ENCODE data around the gene CPSF4L.

DNA sequence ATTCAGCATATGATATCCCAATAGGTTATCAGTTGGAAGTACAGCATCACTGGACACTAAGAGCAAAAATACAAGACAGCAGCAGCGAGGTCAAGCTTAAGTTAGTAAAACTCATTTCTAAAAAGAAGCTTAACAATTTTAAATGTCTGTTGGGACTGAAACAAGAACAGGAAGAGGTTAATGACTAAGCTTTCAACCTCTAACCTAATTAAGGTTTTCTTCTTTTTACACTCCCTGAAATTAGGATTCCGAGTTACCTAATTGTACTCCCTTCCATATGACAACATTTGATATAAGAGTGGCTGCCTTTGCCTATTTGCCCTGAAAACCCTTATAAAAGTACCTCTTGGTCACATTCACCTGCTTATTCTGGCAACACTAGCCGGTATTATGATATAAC lies 34.3 kb downstream of the CPSF4L start:
- no peak for TF ChIP-seq GABPA (IDR thresholded peaks at IDR 0.05; ENCODE audit: low read depth)
- TF ChIP-seq, protein P1, sequence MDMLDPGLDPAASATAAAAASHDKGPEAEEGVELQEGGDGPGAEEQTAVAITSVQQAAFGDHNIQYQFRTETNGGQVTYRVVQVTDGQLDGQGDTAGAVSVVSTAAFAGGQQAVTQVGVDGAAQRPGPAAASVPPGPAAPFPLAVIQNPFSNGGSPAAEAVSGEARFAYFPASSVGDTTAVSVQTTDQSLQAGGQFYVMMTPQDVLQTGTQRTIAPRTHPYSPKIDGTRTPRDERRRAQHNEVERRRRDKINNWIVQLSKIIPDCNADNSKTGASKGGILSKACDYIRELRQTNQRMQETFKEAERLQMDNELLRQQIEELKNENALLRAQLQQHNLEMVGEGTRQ (IDR thresholded peaks at IDR 0.05; ENCODE audit: borderline replicate concordance, low read depth, low read length) = no peak
- TF ChIP-seq, protein P2, sequence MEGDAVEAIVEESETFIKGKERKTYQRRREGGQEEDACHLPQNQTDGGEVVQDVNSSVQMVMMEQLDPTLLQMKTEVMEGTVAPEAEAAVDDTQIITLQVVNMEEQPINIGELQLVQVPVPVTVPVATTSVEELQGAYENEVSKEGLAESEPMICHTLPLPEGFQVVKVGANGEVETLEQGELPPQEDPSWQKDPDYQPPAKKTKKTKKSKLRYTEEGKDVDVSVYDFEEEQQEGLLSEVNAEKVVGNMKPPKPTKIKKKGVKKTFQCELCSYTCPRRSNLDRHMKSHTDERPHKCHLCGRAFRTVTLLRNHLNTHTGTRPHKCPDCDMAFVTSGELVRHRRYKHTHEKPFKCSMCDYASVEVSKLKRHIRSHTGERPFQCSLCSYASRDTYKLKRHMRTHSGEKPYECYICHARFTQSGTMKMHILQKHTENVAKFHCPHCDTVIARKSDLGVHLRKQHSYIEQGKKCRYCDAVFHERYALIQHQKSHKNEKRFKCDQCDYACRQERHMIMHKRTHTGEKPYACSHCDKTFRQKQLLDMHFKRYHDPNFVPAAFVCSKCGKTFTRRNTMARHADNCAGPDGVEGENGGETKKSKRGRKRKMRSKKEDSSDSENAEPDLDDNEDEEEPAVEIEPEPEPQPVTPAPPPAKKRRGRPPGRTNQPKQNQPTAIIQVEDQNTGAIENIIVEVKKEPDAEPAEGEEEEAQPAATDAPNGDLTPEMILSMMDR (IDR thresholded peaks at IDR 0.05) = no peak
- no peak for TF ChIP-seq SIN3A (IDR thresholded peaks at IDR 0.05; ENCODE audit: borderline replicate concordance, low read depth, low read length)
- no peak for TF ChIP-seq POLR2AphosphoS5 (IDR thresholded peaks at IDR 0.05; ENCODE audit: low read depth, low read length)
- no peak for TF ChIP-seq RCOR1 (IDR thresholded peaks at IDR 0.05; ENCODE audit: low read length)
- TF ChIP-seq, protein P3, sequence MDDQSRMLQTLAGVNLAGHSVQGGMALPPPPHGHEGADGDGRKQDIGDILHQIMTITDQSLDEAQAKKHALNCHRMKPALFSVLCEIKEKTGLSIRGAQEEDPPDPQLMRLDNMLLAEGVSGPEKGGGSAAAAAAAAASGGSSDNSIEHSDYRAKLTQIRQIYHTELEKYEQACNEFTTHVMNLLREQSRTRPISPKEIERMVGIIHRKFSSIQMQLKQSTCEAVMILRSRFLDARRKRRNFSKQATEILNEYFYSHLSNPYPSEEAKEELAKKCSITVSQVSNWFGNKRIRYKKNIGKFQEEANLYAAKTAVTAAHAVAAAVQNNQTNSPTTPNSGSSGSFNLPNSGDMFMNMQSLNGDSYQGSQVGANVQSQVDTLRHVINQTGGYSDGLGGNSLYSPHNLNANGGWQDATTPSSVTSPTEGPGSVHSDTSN (IDR thresholded peaks at IDR 0.05) = no peak
- no peak for TF ChIP-seq MXI1 (IDR thresholded peaks at IDR 0.05; ENCODE audit: low read depth, low read length)
- no peak for TF ChIP-seq CHD2 (IDR thresholded peaks at IDR 0.05; ENCODE audit: low read length, partially characterized antibody)
- TF ChIP-seq YY1 (IDR thresholded peaks at IDR 0.05; ENCODE audit: low read depth) = no peak
